IMR-90 (cell line): ENCODE data around the gene GANC. TPM values are rescaled to one million over a fixed set of nuclear protein-coding genes. Genes with fewer than 3 reads are reported as not detected.

ENCODE experiments used
- ATAC-seq: fragments of 200-7000 bp; cut with Tn5 transposase; 2 replicates; pipeline ENCODE4 v1.9.1; 2020; ENCODE audit warnings: low read depth, mild to moderate bottlenecking, moderate library complexity
- BruUV-seq: library from RNA; stranded (reverse); fragments of 400-500 nt; replicated peaks from 2 replicates; lab custom pipeline; 2021; lab: Mats Ljungman, UMichigan
- CTCF ChIA-PET: fragments of 300-600 bp; formaldehyde crosslinking; extraction: SDS; loops from one replicate; lab custom pipeline; 2021; ENCODE audit warnings: antibody characterized with exemption; lab: Yijun Ruan, JAX
- POLR2A ChIA-PET: fragments of 300-600 bp; sonication (Branson Sonifier 250); formaldehyde crosslinking; loops from one replicate; lab custom pipeline; 2022; ENCODE audit warnings: antibody characterized with exemption; ENCODE audit not compliant: unreplicated experiment; lab: Charles Lee
- DNase-seq: peaks from one replicate; pipeline ENCODE4 v3.0.0; 2013
- H2AFZ ChIP-seq: replicated peaks from 2 replicates; pipeline ENCODE3; 2013; ENCODE audit warnings: low read length, mild to moderate bottlenecking; ENCODE audit not compliant: poor library complexity
- H2AK5ac ChIP-seq: 2 replicates; pipeline ENCODE4 v1.6.1; 2013; ENCODE audit warnings: low read depth, low read length, inconsistent platforms
- H2AK9ac ChIP-seq: replicated peaks from 2 replicates; pipeline ENCODE3; 2013; ENCODE audit warnings: mild to moderate bottlenecking, low read depth, low read length, moderate library complexity; ENCODE audit not compliant: poor library complexity
- H2BK120ac ChIP-seq: 2 replicates; pipeline ENCODE4 v1.6.1; 2013; ENCODE audit warnings: low read depth, low read length, inconsistent platforms
- H2BK15ac ChIP-seq: 3 replicates; pipeline ENCODE4 v1.6.1; 2013; ENCODE audit warnings: low read depth, low read length, inconsistent platforms
- H2BK20ac ChIP-seq: 2 replicates; pipeline ENCODE4 v1.6.1; 2013; ENCODE audit warnings: low read depth, mild to moderate bottlenecking, inconsistent platforms, low read length, moderate library complexity
- H2BK5ac ChIP-seq: 2 replicates; pipeline ENCODE4 v1.6.1; 2013; ENCODE audit warnings: mild to moderate bottlenecking, low read depth, low read length, inconsistent platforms; ENCODE audit not compliant: poor library complexity, severe bottlenecking
- H3K14ac ChIP-seq: replicated peaks from 2 replicates; pipeline ENCODE4 v1.6.1; 2013; ENCODE audit warnings: low read depth, low read length, inconsistent platforms
- H3K18ac ChIP-seq: 2 replicates; pipeline ENCODE4 v1.6.1; 2013; ENCODE audit warnings: low read depth, low read length, control low read depth
- H3K23ac ChIP-seq: 2 replicates; pipeline ENCODE4 v1.6.1; 2013; ENCODE audit warnings: low read depth, low read length, inconsistent platforms
- H3K27ac ChIP-seq: 2 replicates; pipeline ENCODE4 v1.5.1; 2013; ENCODE audit warnings: mild to moderate bottlenecking, control low read depth, low read length; ENCODE audit not compliant: insufficient read depth
- H3K27me3 ChIP-seq: 2 replicates; pipeline ENCODE4 v1.6.1; 2013; ENCODE audit warnings: low read length; ENCODE audit not compliant: control insufficient read depth, insufficient read depth
- H3K36me3 ChIP-seq: 2 replicates; pipeline ENCODE4 v1.6.1; 2013; ENCODE audit warnings: low read length, mixed read lengths; ENCODE audit not compliant: control insufficient read depth, insufficient read depth
- H3K4ac ChIP-seq: 2 replicates; pipeline ENCODE4 v1.6.1; 2013; ENCODE audit warnings: low read depth, low read length, inconsistent platforms
- H3K4me1 ChIP-seq: 2 replicates; pipeline ENCODE4 v1.6.1; 2013; ENCODE audit warnings: low read length, mixed read lengths; ENCODE audit not compliant: control insufficient read depth, insufficient read depth
- H3K4me2 ChIP-seq: 2 replicates; pipeline ENCODE4 v1.6.1; 2013; ENCODE audit warnings: low read depth, mild to moderate bottlenecking, control low read depth, low read length, moderate library complexity
- H3K4me3 ChIP-seq: 2 replicates; pipeline ENCODE4 v1.5.1; 2013; ENCODE audit warnings: low read depth, mild to moderate bottlenecking, control low read depth, low read length, moderate library complexity; ENCODE audit not compliant: insufficient read depth
- H3K56ac ChIP-seq: 2 replicates; pipeline ENCODE4 v1.6.1; 2013; ENCODE audit warnings: low read length, inconsistent platforms; ENCODE audit not compliant: insufficient read depth; ENCODE audit errors: extremely low read depth
- H3K79me1 ChIP-seq, 2 experiments: 2 replicates each; pipeline ENCODE4 v1.6.1; 2013; ENCODE audit warnings: low read length in 2 of 2, inconsistent platforms in 1 of 2, low read depth in 1 of 2
- H3K9ac ChIP-seq: 2 replicates; pipeline ENCODE4 v1.6.1; 2013; ENCODE audit warnings: low read depth, low read length, control low read depth
- H3K9me1 ChIP-seq: 2 replicates; pipeline ENCODE4 v1.6.1; 2013; ENCODE audit warnings: low read length, inconsistent platforms; ENCODE audit not compliant: insufficient read depth
- H3K9me3 ChIP-seq: 2 replicates; pipeline ENCODE4 v1.6.1; 2013; ENCODE audit warnings: low read length; ENCODE audit not compliant: control insufficient read depth, insufficient read depth
- H4K20me1 ChIP-seq: 2 replicates; pipeline ENCODE4 v1.6.1; 2013; ENCODE audit warnings: low read length, inconsistent platforms; ENCODE audit not compliant: insufficient read depth
- H4K5ac ChIP-seq: 2 replicates; pipeline ENCODE4 v1.6.1; 2013; ENCODE audit warnings: mild to moderate bottlenecking, low read depth, low read length, control low read depth
- H4K8ac ChIP-seq, 2 experiments: 2 replicates each; pipeline ENCODE4 v1.6.1; 2013; ENCODE audit warnings: low read depth in 2 of 2, low read length in 2 of 2, control low read depth in 1 of 2, inconsistent platforms in 1 of 2
- H4K91ac ChIP-seq: 2 replicates; pipeline ENCODE4 v1.6.1; 2013; ENCODE audit warnings: low read depth, low read length, inconsistent platforms; ENCODE audit not compliant: insufficient read depth
- FOS ChIP-seq: fragments of 150-350 bp; IDR thresholded peaks from 2 replicates; pipeline ENCODE4 v1.6.1; 2016; ENCODE audit warnings: low read depth, low read length
- POLR2A ChIP-seq: IDR thresholded peaks from 2 replicates; pipeline ENCODE4 v1.6.1; 2012; ENCODE audit warnings: mild to moderate bottlenecking, low read depth, low read length
- RAD21 ChIP-seq: IDR thresholded peaks from 2 replicates; pipeline ENCODE4 v1.6.1; 2012; ENCODE audit warnings: low read length, improper control_type of control experiment
- SMC3 ChIP-seq: fragments of 150-350 bp; IDR thresholded peaks from 2 replicates; pipeline ENCODE4 v1.6.1; 2016; ENCODE audit warnings: low read depth, mild to moderate bottlenecking, antibody characterized with exemption, low read length, moderate library complexity
- WGBS, 2 experiments: methylation state at CpG; one replicate each; pipeline versions ENCODE4 v1.1.5 to v1.1.7; 2013; ENCODE audit warnings: missing lambda C conversion rate in 2 of 2; ENCODE audit not compliant: insufficient read length in 1 of 2; ENCODE audit errors: extremely low coverage in 2 of 2; 5-methylcytosine and 5-hydroxymethylcytosine counted together
- dilution Hi-C: fragments of 300-500 bp; cut with HindIII; formaldehyde crosslinking; loops from one replicate; pipeline ENCODE4 v1.14.3; 2018; ENCODE audit warnings: low sequenced_read_pairs; ENCODE audit not compliant: unreplicated experiment
- in situ Hi-C: fragments of 300-500 bp; cut with MboI; formaldehyde crosslinking; loops from 3 replicates; pipeline ENCODE4 v1.14.3; 2019; ENCODE audit warnings: low sequenced_read_pairs, inconsistent platforms, mixed read lengths
- intact Hi-C: fragments of 100-400 bp; cut with micrococcal nuclease; formaldehyde crosslinking; loops from 2 replicates; pipeline ENCODE4 v1.10.0; 2022
- polyA plus RNA-seq, 3 experiments: library from polyadenylated mRNA; depleted of rRNA; stranded (reverse); fragments of >200 nt; gene quantifications; 2 replicates each; pipeline ENCODE4 v1.2.3, GENCODE V29; 2012; ENCODE audit warnings: low replicate concordance in 1 of 3
- total RNA-seq: library from RNA; depleted of rRNA; stranded (reverse); fragments of >200 nt; gene quantifications from 2 replicates; pipeline ENCODE4 v1.2.3, GENCODE V29; 2012
- TF ChIP-seq, protein P1 (sequence below): conservative IDR thresholded peaks from 2 replicates; pipeline ENCODE4 v1.5.1; 2012; ENCODE audit warnings: mild to moderate bottlenecking, low read depth, low read length, improper control_type of control experiment
- TF ChIP-seq, protein P2 (sequence below): fragments of 150-350 bp; IDR thresholded peaks from 2 replicates; pipeline ENCODE4 v1.6.1; 2016; ENCODE audit warnings: low read depth, mild to moderate bottlenecking, low read length, moderate library complexity, borderline replicate concordance
- TF ChIP-seq, protein P3 (sequence below): fragments of 150-350 bp; IDR thresholded peaks from 2 replicates; pipeline ENCODE4 v1.6.1; 2017; ENCODE audit warnings: mild to moderate bottlenecking, antibody characterized with exemption, low read length, low read depth

GANC gene
- total and polyA plus RNA-seq, 2 of the 4 experiments (the other 2 are of a cell fraction), result 7.1 to 19.2 TPM

DNA sequence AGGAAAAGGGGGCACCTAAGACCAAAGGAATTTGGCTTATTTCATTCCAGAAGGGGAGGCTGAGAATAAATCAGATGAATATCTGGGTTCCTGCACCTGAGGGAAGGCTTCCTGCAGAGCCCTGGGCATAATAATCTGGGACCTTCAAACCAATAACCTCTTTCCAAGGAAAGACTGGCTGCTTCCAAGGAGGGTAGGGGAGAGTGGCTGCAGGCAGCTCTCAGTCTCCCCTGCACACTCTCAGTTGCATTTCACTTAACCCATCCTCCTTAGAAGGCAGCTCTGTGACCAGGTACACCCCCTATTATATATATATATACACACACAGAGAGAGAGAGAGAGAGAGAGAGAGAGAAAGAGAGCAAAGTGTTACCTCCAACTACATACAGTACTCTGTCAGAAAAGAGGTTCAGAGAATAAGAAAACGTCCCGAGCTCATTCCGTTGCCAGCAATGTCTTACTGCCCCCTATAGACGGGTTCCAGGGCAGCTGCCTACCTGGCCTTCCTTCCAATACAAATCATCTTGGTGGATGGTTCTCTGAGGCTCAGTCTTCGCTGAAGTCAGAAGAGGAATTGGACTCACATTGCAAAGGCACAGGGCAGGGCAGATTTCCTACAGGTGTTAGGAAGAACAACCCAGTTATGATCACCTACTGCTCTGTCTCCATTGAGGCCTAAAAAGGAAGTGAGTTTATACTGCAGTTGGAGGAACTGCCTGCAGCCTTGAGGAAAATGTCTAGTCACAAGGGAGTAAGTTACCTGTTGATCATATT, 112.4 kb downstream of the GANC start:
- Histone ChIP-seq H4K8ac (peak overlapping the region in 1 of 2 experiments; percentile 44; a peak in 2 of 4 replicates), H3K23ac (no peak overlapping the region), H4K91ac (no peak overlapping the region), H3K36me3 (no peaks in the 10 kb centered on the region), H4K20me1 (no peaks in the 10 kb centered on the region), H2AK9ac (peak overlapping the region; percentile 57), H2BK15ac (no peak overlapping the region; the same call in 2 of the 3 replicates), H2BK5ac (no peak overlapping the region), H3K4me1 (peaks cover 6% of the 10 kb centered on the region), H3K9ac (no peak overlapping the region), H3K27me3 (peaks cover 2% of the 10 kb centered on the region; the same call in 1 of the 2 replicates), H3K4me3 (no peak overlapping the region), H3K56ac (no peak overlapping the region), H3K4ac (peak overlapping the region; percentile 59; the same call in 1 of the 2 replicates), H3K9me1 (peaks cover 14% of the 10 kb centered on the region; the same call in 1 of the 2 replicates), H2AK5ac (0 out of 2 replicates have a peak overlapping the region, but pooled peaks have one; percentile 24), H4K5ac (no peak overlapping the region; the same call in 1 of the 2 replicates), H3K4me2 (no peak overlapping the region), H3K9me3 (no peaks in the 10 kb centered on the region), H2AFZ (peak overlapping the region; percentile 1), H3K18ac (no peak overlapping the region), H3K14ac (peak overlapping the region; percentile 34), H3K27ac (no peak overlapping the region), H3K79me1 (no peaks in the 10 kb centered on the region), H2BK120ac (peak overlapping the region; percentile 10; the same call in 1 of the 2 replicates), H2BK20ac (peak overlapping the region; percentile 8; the same call in 1 of the 2 replicates)
- dilution Hi-C loops, result no loop called here
- DNase-seq (peak; percentile 62), ATAC-seq (peak; percentile 95)
- BruUV-seq, result no TSS peak
- intact Hi-C loops, result loop anchor here (1.0 to 5.0 kb wide), 2 partner anchors 112 to 178 kb away; partner anchors contain the start of genes GANC, TMEM87A and VPS39
- ChIA-PET POLR2A (interaction anchor here (0.6 kb wide), 1 partner anchor 13 kb away, joined by 7 read pairs; no protein-coding TSS in a partner anchor), CTCF (interaction anchor here (1.2 kb wide), 2 partner anchors 9 to 11 kb away, joined by 5 to 8 read pairs; no protein-coding TSS in a partner anchor)
- in situ Hi-C loops, result no loop called here
- TF ChIP-seq FOS (no peak), RAD21 (peak; percentile 81), POLR2A (no peak), SMC3 (peak; percentile 50)
- TF ChIP-seq, protein P1, sequence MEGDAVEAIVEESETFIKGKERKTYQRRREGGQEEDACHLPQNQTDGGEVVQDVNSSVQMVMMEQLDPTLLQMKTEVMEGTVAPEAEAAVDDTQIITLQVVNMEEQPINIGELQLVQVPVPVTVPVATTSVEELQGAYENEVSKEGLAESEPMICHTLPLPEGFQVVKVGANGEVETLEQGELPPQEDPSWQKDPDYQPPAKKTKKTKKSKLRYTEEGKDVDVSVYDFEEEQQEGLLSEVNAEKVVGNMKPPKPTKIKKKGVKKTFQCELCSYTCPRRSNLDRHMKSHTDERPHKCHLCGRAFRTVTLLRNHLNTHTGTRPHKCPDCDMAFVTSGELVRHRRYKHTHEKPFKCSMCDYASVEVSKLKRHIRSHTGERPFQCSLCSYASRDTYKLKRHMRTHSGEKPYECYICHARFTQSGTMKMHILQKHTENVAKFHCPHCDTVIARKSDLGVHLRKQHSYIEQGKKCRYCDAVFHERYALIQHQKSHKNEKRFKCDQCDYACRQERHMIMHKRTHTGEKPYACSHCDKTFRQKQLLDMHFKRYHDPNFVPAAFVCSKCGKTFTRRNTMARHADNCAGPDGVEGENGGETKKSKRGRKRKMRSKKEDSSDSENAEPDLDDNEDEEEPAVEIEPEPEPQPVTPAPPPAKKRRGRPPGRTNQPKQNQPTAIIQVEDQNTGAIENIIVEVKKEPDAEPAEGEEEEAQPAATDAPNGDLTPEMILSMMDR, result peak; percentile 77
- TF ChIP-seq, protein P2, sequence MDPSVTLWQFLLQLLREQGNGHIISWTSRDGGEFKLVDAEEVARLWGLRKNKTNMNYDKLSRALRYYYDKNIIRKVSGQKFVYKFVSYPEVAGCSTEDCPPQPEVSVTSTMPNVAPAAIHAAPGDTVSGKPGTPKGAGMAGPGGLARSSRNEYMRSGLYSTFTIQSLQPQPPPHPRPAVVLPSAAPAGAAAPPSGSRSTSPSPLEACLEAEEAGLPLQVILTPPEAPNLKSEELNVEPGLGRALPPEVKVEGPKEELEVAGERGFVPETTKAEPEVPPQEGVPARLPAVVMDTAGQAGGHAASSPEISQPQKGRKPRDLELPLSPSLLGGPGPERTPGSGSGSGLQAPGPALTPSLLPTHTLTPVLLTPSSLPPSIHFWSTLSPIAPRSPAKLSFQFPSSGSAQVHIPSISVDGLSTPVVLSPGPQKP, result no peak
- TF ChIP-seq, protein P3, sequence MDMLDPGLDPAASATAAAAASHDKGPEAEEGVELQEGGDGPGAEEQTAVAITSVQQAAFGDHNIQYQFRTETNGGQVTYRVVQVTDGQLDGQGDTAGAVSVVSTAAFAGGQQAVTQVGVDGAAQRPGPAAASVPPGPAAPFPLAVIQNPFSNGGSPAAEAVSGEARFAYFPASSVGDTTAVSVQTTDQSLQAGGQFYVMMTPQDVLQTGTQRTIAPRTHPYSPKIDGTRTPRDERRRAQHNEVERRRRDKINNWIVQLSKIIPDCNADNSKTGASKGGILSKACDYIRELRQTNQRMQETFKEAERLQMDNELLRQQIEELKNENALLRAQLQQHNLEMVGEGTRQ, result no peak
- no CpG with 5 or more reads among the region's 5 CpGs for WGBS, 2 experiments
